Panc1 (cell line): Measurements from ENCODE around the gene ADARB2.

ENCODE experiments used
- TCF7L2 ChIP-seq: IDR thresholded peaks from 2 replicates; pipeline ENCODE4 v1.6.1; 2011; ENCODE audit warnings: mild to moderate bottlenecking, low read depth, low read length, inconsistent platforms
- TF ChIP-seq, protein P1 (sequence below): fragments of 450-650 bp; IDR thresholded peaks from 2 replicates; pipeline ENCODE4 v1.5.1; 2017; ENCODE audit warnings: mild to moderate bottlenecking
- TF ChIP-seq, protein P2 (sequence below), 2 experiments: IDR thresholded peaks; 2 replicates each; pipeline ENCODE4 v1.6.1; 2011 to 2012; ENCODE audit warnings: low read depth in 2 of 2, control low read depth in 1 of 2, low read length in 1 of 2, mild to moderate bottlenecking in 1 of 2, moderate library complexity in 1 of 2; ENCODE audit not compliant: insufficient read depth in 1 of 2

GRCh38 chr10:1525354-1526162 is 211.8 kb downstream of the ADARB2 start:
- TF ChIP-seq, protein P1, sequence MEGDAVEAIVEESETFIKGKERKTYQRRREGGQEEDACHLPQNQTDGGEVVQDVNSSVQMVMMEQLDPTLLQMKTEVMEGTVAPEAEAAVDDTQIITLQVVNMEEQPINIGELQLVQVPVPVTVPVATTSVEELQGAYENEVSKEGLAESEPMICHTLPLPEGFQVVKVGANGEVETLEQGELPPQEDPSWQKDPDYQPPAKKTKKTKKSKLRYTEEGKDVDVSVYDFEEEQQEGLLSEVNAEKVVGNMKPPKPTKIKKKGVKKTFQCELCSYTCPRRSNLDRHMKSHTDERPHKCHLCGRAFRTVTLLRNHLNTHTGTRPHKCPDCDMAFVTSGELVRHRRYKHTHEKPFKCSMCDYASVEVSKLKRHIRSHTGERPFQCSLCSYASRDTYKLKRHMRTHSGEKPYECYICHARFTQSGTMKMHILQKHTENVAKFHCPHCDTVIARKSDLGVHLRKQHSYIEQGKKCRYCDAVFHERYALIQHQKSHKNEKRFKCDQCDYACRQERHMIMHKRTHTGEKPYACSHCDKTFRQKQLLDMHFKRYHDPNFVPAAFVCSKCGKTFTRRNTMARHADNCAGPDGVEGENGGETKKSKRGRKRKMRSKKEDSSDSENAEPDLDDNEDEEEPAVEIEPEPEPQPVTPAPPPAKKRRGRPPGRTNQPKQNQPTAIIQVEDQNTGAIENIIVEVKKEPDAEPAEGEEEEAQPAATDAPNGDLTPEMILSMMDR: no peak
- TF ChIP-seq, protein P2, sequence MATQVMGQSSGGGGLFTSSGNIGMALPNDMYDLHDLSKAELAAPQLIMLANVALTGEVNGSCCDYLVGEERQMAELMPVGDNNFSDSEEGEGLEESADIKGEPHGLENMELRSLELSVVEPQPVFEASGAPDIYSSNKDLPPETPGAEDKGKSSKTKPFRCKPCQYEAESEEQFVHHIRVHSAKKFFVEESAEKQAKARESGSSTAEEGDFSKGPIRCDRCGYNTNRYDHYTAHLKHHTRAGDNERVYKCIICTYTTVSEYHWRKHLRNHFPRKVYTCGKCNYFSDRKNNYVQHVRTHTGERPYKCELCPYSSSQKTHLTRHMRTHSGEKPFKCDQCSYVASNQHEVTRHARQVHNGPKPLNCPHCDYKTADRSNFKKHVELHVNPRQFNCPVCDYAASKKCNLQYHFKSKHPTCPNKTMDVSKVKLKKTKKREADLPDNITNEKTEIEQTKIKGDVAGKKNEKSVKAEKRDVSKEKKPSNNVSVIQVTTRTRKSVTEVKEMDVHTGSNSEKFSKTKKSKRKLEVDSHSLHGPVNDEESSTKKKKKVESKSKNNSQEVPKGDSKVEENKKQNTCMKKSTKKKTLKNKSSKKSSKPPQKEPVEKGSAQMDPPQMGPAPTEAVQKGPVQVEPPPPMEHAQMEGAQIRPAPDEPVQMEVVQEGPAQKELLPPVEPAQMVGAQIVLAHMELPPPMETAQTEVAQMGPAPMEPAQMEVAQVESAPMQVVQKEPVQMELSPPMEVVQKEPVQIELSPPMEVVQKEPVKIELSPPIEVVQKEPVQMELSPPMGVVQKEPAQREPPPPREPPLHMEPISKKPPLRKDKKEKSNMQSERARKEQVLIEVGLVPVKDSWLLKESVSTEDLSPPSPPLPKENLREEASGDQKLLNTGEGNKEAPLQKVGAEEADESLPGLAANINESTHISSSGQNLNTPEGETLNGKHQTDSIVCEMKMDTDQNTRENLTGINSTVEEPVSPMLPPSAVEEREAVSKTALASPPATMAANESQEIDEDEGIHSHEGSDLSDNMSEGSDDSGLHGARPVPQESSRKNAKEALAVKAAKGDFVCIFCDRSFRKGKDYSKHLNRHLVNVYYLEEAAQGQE (IDR thresholded peaks at IDR 0.05; ENCODE audit: insufficient read depth in 1 of 2, low read depth in 2 of 2, low read length in 1 of 2): no peak
- TF ChIP-seq TCF7L2: no peak
